Astrocyte of the hippocampus (primary cell): ENCODE measurements around the gene OR2A42.
A peak's percentile ranks its signal among the peaks of the same experiment; 100 is the strongest.
"Not testable (repeated sequence)": the region's sequence is repeated elsewhere in the genome, so short reads cannot be mapped to it uniquely, and the experiment has no call there.

Experiments used
- DNase-seq: peaks from one replicate; pipeline ENCODE4 v3.0.0; 2011; ENCODE audit warnings: low read depth, low spot score

The OR2A42 gene

DNA sequence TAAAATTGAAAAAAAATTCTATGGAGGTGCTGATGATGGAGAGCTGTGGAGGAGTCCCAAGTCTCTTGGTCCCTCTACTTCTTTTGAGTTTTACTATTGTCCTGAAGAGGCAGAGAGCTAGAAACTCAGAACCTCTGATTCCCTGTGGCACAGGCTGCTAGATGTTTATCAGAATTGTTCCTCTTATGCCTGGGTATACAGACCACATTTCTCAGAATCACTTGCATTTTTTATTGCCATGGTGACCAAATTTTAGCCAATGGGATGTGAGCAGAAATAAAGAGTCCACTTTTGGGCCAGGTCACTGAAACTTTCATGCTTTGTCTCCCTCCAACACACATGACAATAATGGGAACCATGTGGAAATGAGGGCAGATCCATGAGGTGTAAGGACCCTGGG is 15.7 kb downstream of the OR2A42 start:
- not testable (repeated sequence) for DNase-seq

DNA sequence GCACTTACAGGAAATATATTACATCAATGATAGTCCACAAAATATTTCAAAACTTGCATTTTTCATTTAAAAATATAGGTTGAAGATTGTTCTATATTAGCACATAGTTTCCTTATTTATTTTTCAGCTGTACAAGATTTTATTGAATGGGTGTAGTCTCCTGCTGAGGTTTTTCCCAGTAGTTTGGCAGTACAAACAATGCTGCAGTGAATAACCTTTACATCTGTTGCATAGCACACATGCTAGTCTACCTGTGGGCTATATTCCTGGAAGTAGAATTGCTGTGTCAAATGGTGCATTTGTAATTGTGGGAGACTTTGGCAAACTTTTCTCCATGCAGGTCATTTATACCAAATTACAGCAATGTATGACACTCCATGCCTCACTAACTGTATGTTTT is 18.9 kb downstream of the OR2A42 start:
- DNase-seq, result not testable (repeated sequence)

DNA sequence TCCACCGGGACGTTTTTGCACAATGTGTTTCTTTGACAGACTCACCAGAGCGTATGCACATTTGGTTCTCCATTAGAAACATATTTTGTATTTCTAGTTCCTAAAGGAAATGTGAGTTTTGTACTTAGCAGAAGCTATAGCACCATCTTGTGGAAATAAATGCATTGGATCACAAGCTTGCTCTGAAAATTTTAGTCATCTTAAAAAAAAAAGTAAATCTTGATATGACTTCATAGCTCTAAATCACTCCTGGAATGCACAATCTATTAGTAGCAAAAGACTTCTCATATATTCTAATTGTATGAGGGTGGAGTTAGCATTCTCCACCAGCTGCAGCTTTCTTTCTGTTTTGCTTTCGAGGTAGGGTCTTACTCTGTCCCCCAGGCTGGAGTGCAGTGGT is 20.3 kb downstream of the OR2A42 start:
- not testable (repeated sequence) for DNase-seq

DNA sequence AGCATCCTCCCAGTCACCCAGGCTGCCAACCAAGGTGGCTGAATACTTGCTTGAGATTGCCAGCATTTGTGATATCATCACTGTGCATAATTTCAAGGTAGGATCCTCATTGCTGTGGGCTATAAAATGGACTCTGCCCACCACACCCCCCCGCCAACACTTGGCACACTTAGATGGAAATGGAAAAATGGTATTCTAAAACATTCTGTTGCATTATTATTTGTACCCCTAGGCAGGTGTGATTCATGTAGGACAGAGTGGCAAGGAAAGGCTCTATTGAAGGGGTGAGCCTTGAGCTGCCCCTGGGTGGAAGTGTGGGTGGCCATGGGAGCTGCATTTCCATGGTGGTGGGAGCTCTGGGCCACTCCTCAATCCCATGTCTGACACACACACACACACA is 20.8 kb downstream of the OR2A42 start:
- not testable (repeated sequence) for DNase-seq

DNA sequence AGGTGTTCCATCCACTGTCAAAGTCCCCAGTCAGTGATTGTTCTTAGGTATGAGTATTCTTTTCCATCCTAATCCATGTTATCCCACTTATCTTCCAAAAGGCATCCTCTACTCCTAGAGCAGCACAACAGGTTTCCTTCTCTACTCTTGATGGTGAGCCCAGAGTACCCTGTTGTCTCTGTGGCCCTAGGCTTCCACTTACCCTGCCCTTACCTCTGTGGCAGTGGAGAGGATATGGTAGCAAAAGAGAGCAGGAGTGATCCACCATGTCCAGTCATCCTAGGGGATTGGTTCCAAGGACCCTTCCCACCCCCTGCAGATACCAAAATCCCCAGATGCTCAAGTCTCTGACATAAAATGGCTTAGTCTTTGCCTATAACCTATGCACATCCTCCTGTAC is 22.2 kb downstream of the OR2A42 start:
- not testable (repeated sequence) for DNase-seq

DNA sequence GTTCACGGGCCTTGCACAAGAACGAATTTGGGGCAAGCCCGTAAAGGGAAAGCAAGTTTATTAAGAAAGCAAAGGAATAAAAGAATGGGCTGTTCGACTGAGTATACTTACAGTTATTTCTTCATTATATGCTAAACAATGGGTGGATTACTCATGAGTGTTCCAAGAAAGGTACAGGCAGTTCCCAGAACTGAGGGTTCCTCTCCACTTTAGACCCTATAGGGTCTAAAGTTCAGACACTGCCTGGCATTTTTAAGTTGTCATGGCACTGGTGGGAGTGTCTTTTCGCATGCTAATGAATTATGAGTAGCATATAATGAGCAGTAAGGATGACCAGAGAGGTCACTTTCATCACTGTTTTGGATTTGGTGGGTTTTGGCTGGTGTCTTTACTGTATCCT is 34.1 kb downstream of the OR2A42 start:
- not testable (repeated sequence) for DNase-seq

DNA sequence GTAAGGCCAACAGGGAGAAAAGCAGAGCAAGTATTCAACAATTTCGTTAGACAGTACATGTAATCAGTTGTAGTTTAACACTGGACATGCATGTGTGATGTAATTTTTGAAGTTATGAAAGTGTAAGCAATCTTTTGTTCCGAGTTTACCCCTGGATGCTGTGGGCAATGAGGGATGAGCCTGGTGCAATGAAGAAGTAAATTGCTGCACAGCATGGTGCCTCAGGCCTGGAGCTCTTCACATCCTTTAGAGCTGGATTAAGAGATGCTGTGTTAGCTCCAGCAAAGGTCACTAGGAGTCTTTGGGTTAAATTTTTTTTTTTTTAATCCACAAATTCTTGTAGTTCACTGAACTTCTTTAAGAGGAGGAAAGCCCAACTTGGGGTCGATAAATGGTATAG is 36.3 kb downstream of the OR2A42 start:
- not testable (repeated sequence) for DNase-seq

DNA sequence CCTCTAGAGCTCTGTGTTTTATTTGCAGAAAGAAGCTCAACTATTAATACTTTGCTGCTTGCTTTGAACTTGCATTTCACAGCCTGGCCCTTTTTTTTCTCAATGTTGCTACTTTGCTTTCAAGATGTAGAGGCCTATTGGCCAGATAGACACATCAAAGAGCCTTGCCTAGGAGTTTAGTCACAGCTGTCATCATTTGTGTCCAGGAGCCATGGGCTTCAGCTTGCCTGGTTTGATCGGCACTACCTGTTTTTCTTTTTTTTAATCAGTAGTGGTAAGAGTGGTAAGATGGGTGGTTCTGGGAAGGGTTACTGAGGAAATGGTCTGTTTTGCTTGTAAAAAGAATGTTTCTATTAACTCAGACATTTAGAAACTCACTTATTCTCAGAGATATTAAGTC is 37.4 kb downstream of the OR2A42 start:
- DNase-seq, result not testable (repeated sequence)

DNA sequence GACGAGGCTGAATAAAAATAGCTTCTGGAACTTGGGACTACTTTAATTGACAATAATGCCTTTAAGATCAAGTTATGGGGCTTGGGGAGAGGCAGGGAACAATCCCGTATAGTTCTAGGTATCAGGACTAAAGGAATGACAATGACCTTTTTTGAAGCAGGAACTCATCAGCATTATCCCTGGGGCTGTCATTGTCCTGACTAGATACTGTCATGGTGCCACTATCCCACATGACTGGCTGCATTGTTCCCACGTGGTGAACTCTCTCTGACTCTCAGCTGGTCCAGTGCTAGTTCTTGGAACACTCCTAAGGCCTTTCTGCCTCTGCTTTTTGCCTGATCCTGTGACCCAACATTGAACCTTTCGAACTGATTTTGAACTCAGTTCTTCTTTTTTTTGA is 40.5 kb downstream of the OR2A42 start:
- not testable (repeated sequence) for DNase-seq

DNA sequence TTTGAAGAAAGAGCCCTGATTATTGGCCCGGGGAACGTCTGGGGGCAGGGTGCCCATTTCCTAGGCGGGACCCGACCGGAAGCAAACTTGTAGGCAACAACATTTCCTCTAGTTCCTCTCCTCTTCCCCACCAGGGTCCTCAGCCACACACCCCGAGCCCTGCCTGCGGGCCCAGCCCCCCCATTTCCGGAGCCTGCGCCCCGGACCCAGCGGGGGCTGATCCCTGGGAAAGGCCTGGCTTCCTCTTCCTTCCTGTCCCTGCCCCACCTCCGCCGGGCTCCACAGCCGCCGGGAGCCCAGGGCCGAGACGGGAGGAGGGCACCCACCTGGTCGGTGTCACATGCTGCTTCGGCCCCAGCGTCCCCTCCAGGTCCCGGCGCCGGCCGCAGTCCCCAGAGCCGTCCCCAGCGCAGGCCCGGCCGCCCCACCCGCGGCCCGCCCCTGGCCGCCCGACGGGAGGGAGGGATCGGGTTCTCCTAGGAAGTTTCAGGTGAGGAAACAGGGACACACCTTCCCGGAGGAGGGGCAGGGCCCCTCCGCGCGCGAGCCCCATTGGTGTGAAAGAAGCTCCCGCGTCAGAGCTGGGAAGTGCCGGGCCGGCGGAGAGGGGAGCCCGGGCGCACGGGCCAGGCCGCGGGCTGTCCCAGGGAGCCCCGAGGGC is 44.1 kb downstream of the OR2A42 start, which contains the start of gene ARHGEF35:
Gene ARHGEF35 (minus strand): TSS at position 622 of the 661 bp plus-strand sequence. CDS start 7,450 bp downstream, outside the sequence.
- DNase-seq, result not testable (repeated sequence)

DNA sequence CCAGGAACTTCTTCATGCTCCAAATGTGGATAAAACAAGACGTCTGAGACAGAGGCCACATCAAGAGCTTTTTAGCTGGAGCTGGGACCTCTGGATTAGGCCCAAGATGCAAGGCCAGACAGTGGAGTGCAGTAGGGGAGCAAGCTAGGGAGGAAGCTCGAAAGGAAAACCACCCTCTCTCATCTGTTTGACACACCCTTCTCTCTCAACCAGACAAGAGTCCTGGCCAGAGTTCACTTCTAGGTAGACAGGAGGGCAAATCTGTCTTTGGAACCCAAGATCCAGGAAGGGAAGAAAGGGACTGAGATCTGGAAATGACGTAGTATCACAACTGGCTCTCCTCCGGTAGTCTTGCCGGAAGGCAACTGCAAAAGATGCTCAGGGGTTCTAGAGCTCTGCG is 45.0 kb downstream of the OR2A42 start:
- not testable (repeated sequence) for DNase-seq

DNA sequence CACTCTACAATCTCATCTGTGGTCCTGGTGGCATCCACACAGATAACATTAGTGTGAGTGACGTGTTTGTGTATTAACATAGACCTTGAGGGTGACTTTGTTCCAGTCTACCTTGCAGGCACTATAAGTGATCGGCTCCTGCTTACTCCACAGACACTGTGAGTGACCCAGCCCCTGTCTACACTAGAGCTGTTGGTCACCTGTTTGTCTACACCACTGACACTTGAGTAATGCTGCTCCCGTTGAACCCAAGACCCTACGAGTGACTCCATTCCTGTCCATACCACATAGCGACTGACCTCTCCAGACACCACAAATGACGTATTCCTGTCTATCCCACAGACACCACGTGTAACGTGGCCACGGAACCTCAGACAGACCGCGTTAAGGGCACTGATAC is 45.6 kb downstream of the OR2A42 start:
- not testable (repeated sequence) for DNase-seq

DNA sequence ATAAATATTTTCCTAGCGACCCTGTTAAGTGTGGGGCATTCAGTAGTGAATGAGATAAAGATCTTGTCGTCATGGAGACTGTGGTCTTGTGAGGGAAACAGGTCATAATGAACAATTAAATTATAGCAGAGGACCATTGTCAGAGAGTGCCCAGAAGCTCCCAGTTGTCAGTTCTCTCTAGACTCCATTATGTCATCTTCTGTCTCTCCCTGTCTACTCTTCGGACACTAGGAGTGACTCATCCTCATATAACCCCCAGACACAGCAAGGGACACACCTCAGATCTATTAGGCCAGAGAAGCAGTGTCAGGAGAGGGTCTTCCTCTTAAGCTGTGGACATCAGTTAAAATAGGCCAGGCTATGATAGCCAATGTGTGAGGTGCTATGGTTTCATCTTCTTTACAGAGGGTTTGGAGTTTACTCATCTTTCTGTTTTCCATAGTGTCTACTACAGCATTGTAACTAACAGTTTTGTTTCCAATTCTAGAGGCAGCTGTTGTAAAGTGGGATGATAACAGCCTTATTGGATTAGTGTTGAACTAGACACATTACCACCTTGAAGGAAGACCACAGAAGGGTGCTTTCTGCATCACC is 50.7 kb downstream of the OR2A42 start:
- not testable (repeated sequence) for DNase-seq

DNA sequence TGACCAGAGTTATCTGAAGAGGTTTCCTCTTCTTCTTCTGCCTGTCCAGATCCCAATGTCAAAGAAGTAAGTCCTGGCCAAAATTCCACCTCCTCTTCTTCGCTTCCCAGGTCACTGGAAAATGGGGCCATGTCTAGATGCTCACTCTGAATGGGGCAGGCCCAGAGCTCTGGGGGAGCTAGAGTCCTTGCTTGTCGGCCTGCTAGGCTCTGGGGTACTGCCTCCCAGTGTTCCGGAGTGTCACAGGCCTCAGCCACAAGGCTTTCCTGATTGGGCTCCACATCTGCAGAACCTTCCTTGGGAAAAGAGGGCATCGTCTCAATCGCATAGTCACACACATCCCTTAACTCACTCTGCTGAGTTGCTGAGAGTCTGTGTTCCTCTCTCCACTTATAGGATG is 51.6 kb downstream of the OR2A42 start:
- not testable (repeated sequence) for DNase-seq

DNA sequence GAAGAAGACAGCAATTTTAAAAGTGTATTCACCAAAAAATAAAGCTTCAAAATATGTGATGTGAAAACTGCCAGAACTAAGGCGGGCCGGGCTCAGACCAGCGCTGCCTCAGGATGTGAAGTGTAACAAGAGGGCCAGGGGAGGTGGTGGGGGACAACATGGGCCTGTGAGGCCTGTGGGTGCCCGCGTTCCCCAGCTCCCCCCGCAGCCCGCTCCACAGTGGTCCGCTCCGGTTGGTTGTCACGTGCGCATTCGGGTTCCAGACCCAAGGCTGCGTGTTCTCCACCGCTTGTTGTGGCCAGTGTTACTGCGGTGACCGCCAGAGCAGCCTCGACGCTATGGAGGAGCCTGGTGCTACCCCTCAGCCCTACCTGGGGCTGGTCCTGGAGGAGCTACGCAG is 56.2 kb downstream of the OR2A42 start, which contains the start of gene CTAGE4:
Gene CTAGE4 (plus strand): TSS at position 301 of the 400 bp plus-strand sequence. CDS start 38 bp downstream, at position 339.
- not testable (repeated sequence) for DNase-seq

DNA sequence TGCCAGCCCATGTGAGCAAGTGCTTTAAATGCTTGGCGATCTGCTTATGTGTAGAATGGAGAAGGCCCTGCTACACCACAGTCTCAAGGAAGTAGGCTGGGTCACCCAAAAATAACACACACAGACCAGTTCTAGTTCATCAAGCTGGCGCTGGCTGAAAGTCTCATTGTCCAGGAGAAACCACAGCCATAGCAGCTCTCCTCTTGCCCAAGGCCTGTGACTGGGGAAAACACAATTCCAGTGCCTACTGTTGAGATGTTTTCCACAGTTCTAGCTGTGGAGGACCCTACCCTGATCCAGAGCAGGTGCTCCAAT is 60.3 kb downstream of the OR2A42 start:
- DNase-seq, result not testable (repeated sequence)

DNA sequence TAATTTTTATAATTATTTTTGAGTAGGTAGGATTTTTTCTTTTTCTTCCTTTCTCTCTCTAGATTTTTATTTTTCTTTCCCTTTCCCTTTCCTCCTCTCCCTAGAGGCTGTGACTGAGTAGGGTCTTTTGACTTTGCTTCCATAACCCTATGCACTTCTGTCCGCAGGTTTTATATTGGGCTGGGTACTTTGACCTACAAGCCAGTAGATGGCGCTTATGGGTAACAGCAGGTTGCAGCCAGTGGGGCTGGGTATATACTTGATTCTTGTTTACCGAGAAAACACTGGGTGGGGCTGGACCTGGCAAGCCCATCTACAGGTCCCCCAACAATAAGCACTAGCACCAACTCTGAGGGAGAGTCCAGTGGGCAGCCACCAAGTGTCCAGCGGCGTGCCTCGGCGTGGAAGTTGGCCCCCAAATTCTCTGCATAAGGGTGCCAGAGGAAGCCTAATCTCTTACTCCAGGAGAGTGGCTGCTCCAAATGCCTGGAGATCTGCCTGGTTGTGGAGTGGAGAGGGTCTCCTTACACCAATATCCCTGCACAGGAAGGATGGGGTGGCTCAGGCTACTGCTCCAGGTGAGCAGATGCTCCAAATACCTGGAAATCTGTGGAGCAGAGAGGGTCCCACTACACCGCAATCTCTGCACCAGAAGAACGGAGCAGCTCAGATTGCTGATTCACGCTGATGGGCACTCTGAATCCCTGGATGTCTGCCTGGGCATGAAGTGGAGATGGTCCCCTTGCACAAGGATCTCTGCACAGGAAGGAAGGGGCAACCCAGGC is 60.8 kb downstream of the OR2A42 start:
- peak; percentile 30 for DNase-seq
